Measurements from ENCODE around the gene MX1. TPM values are rescaled to one million over a fixed set of nuclear protein-coding genes. Genes with fewer than 3 reads are reported as not detected.

MX1 gene
- total RNA-seq, 1 donor from 2014 or later = 8.5 TPM

Other genes starting within 250 kb of the MX1 start
- gene FAM3B, start 109.4 kb upstream of the MX1 start, total RNA-seq = 0.91 TPM
- 0.75 TPM for gene MX2, start 64.2 kb upstream of the MX1 start, total RNA-seq
- gene TMPRSS2, start 81.9 kb downstream of the MX1 start, total RNA-seq = 21.5 TPM

All from left lobe of liver (tissue), 1 donor.